Heart left ventricle (tissue), 13 donors: ENCODE data around the gene HLA-B.

Experiments used
- CTCF ChIP-seq, 12 donors: fragments of 200-600 bp; sonication (generic) in 4 of 12; IDR thresholded peaks; one replicate each; pipeline versions ENCODE4 v1.5.0 to v1.8.0; 2018 to 2022; ENCODE audit warnings: antibody characterized with exemption in 12 of 12, mild to moderate bottlenecking in 5 of 12
- POLR2A ChIP-seq, 2 donors: fragments of 450-650 bp; IDR thresholded peaks; one replicate each; pipeline ENCODE4 v1.6.1; 2017; ENCODE audit warnings: antibody characterized with exemption in 2 of 2, mild to moderate bottlenecking in 2 of 2, moderate library complexity in 2 of 2
- donor health status: ischemic (EF 13 %, LVEDD 7.1; RV severe dilation, severe dysfunction).
- donor health status: DM: no; HTN: yes; CAD: no.
- donor health status: DM: no; HTN: no; CAD: no.
- donor health status: ischemic (EF 25% LVEDD 6.9; RV normal size, moderate dysfunction).
- donor health status: ischemic (EF 25% LVEDD 5.7; RV mildly dilated, moderate dysfunction).
- donor health status: ischemic (EF 35%, LVEDD 5.7; RV mildly dilated, moderate dysfunction).
- donor health status: nonischemic (EF 11% LVEDD 7.7; RV severe dilation, severe dysfunction).
- donor health status: DM: yes; HTN: yes; CAD: no.
- donor health status: PGD.
- donor health status: ischemic (EF 29% LVEDD 5.4; RV normal size, mild dysfunction).
- donor health status: nonischemic (EF 23%, LVEDD 6.1; RV moderate dilation, normal function).

DNA sequence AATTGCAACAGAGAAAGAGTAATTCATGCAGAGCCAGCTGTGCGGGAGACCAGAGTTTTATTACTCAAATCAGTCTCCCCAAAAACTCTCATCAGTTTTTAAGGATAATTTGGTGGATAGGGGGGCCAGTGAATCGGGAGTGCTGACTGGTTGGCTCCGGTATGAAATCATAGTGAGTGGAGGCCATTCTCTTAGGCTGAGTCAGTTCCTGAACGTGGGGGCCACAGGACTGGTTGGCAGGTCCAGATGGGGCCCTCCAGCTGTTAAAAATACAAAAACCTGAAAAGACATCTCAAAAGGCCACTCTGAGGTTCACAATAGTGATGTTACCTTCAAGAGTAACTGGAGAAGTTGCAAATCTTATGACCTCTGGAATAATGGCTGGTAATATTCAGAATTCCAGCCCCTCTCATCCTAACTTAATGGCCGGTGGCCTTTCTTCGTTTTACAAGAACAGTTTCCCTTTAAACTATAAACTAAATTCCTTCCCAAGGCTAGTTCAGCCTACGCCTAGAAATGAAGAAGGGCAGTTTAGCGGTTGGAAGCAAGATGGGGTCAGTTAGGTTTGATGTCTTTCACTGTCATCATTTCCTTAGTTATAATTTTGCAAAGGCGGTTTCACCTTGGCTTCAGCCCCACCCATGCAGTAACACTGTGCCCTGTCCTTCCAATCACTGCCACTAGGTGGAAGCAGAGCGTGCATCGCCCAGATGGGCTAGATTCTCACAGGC lies 39.6 kb upstream of the HLA-B start:
- TF ChIP-seq CTCF (IDR thresholded peaks at IDR 0.05) (peak; percentile 76 to 98 (median 90)), POLR2A (IDR thresholded peaks at IDR 0.05) (no peak)
